HK-2 (cell line): ENCODE data around the gene TOR1AIP2.
"Not testable (repeated sequence)": the region's sequence is repeated elsewhere in the genome, so short reads cannot be mapped to it uniquely, and the experiment has no call there.

Source experiments
- DNase-seq: peaks from one replicate; pipeline ENCODE4 v3.0.0-alpha.2; 2018; ENCODE audit not compliant: unreplicated experiment

The TOR1AIP2 gene

DNA sequence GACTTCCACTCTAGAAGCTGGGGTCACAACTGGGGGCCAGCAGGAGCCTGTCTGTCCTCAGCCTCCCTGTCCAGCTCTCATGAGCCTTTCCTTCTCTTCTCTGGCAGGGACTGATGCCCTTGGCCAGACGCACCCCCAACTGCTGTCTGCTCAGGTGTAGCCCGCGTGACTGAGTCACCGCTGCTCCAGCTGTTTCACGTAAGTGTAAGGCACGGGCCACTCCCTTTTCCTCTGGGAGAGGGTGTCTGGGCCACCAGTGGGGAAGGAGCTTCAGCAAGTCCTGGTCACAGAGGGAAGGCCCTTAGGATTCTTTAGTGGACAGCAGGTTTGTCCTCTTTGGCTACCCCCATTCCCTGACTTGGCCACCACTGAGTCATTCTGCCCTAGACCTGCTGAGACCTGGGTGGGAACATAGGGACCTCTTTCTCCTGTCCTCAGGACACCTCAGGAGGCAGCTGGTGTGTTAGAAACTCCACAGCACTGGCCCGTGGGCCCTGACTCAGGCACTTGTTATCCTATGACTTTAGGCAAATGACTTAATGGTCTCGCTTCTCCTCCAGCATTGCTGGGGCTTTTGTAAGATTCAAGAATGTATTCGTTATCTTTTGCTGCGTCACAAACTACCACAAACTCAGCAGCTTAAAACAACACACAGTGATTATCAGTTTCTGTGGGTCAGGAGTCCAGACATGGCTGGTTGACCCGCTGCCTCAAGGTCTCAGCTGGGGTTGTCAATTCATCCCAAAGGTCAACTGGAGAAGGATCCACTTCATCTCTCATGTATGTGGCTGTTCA lies 69.7 kb downstream of the TOR1AIP2 start:
- DNase-seq, result no peak

DNA sequence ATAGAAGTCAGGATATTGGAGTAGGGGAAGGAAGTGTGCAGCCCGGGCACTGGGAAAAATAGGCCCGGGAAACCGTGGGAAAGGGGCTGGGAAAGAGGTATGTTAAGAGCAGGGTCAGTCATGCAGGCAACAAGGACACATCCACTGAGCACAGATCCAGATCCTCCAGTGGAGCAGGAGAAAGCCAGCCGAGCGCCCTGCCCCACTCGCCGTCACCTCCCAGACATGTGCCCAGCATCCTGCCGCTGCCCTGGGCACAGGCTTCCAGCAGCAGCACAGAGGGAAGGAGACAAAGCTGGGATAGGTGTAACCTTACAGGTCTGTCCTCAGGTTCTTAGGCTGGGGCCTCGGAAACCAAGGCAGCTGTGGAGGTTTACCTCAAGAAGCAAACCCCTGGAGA lies 70.3 kb downstream of the TOR1AIP2 start:
- no peak for DNase-seq

DNA sequence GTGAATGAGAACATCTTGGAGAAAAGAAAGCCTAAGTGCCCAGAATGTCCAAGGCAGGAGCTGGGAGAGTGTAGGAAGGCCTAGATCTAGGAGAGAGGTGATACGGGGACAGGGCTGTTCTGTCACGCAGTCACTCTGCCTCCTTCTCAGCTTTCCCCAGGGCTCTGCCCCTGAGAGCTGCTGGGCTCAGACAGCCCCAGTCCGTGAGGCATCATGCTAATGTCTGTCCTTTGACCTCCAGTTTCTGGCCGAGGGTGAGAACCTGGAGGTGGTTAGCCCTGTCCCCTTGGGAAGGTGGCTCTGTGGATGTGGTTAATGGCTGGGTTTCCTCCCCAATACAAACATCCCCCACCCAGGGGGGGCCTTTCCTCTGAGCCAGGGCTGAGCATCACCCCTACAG lies 71.3 kb downstream of the TOR1AIP2 start:
- DNase-seq, result no peak

DNA sequence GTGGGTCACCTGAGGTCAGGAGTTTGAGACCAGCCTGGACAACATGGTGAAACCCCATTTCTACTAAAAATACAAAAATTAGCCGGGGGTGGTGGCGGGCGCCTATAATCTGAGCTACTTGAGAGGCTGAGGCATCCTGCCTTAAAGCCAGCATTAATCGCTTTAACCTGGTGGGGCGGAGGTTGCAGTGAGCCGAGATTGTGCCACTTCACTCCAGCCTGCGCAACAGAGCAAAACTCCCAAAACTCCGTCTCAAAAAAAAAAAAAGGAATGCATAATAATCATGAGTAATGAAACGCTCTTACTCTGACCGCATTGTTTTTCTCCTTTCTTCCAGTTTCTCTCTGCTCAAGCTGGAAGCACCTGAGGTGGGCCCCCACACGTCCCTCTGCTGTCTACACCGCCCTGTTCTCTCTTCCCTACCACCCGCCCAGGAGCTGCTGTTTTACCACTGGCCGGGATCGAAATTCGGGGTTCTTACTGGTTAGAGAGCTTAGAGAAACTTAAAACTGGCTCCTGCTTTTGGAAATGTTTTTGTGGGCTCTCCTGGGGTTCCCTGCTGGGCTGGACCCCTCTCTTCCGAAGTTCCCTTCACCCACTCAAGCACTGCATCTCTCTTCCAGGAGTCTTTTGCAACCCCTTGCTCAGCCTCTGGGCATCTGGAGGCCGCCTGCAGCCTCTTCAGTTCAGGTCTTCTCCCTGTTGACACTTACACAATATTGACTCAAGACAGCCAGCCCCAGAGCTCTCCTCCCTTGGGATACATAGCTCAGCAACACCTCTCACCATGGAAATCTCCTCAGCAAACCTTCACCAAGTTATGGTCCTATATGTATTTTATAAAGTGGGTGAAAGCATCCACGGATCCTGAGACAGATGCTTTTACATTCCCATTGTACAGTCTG lies 72.1 kb downstream of the TOR1AIP2 start:
- no peak for DNase-seq

DNA sequence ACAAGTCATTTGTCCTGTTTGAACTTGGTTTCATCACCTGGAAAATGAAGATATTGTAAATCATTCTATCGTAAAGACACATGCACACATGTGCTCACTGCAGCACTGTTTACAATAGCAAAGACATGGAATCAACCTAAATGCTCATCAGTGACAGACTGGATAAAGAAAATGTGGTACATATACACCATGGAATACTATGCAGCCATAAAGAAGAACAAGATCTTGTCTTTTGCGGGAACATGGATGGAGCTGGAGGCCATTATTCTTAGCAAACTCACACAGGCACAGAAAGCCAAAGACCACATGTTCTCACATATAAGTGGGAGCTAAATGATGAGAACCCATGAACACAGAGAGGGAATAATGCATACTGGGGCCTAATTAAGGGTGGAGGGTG lies 73.2 kb downstream of the TOR1AIP2 start:
- not testable (repeated sequence) for DNase-seq

DNA sequence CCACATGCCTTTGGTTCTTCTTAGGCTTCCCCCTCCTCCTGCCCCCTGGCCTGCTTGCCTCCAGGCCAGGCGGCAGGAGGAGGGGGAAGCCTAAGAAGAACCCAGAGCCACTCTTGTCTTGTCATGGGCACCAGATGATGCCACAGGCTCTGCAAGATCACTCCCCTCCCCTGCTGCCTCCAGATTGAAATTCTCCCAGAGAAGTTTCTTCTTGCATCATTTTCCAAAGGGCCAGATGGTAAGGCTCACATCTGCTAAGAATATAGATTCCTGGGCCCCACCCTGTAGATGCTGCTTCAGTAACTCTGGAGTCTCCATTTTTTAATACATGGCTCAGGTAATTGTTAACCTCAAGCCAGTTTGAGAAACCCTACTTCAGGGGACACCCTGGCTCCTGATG lies 73.7 kb downstream of the TOR1AIP2 start:
- DNase-seq, result no peak

DNA sequence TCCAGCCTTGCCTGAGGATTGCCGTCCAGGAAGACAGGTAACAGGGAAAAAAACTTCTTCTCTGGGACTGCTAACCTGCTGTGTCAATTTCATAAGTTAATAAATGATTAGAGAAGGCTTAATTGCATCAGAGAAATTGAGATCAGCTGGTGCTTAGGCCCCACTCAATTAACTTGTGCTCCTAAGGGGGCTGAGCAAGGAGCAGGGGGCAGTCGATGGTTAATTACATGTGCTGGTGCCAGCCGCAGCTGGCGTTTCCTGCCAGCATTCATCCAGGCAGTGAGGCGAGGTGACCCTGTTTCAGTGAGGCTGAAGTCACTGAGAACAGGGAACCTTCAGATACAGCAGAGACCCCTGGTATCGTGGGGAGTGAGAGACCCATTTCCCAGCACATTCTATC lies 74.5 kb downstream of the TOR1AIP2 start:
- DNase-seq, result no peak

DNA sequence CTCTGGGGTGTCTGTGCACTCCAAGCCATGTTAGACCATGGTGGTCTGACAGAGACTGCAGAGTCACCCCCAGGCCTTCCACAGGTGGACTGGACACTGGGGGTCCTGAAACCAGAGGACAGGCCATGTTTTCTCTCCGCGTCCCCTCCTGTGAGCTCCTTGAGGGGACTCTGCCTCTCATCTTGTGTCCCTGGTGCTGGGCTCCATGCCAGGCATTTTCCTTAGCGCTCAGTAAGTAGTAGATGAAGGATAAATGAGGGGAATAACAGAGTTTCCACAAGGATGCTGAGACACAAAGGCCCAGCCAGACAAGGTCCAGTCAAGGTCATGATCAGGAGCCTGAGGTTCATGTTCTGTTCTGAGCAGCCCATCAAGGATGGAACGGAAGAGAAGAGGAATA lies 77.1 kb downstream of the TOR1AIP2 start:
- DNase-seq, result no peak

DNA sequence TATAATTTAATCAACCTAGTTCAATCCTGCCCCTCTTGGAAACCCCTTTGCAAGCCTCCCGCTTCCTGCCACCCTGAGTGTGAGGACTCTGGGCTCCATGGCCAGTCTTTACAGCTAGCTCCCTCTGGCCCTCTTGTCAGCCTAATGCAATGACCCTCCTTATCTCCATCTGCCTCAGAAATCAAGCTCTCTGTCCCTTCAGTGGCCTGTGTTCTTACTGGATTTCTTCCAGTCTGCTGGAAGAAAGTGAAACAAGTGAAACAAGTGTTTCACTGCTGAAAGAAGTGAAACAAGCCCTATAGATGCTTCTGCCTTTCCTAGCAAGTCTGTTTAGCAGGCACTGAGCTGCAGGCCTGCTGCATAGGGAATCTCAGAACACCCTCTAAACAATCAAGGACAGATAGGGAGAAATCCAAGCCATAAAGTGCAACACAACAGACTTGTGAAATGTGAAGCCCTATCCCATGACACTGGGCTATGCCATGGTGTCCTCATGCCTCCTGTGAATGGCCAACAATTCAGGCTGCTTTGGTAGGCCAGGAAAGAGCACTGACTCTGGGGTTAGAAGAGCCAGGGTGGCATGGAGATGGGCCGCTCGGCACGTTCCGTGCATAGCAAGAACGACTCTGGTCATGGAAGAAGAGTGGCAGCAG lies 78.6 kb downstream of the TOR1AIP2 start:
- DNase-seq, result no peak

DNA sequence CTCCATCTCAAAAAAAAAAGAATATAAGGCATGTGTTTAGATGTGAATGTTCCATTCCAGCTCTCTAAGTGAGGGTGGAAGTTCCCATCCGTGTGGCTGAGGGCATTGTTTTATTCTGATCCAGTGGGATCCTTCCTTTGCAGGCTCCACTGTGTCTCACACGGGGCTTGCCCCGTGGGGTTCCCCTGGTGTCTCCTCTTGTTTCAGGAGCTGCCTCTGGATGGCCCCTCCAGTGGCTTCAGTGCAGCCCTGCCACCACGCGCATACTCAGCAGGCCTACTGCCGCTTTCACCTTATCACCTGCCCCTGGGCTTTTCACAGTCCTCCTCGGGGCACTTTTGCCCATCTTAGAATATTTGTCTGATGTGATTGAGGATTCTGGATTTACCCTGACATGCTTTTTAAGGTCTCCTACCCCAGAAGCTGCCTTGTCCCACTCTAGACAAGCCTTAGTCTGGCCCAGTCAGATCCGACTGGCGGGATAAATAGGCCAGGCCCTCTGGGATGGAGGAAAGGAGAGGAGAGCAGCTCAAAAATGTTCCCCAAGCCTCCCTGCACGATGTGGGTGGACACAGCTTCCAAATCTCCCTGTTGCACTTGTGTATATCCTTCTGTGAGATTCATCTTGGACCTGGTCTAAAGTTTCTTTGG lies 79.3 kb downstream of the TOR1AIP2 start:
- DNase-seq, result no peak

DNA sequence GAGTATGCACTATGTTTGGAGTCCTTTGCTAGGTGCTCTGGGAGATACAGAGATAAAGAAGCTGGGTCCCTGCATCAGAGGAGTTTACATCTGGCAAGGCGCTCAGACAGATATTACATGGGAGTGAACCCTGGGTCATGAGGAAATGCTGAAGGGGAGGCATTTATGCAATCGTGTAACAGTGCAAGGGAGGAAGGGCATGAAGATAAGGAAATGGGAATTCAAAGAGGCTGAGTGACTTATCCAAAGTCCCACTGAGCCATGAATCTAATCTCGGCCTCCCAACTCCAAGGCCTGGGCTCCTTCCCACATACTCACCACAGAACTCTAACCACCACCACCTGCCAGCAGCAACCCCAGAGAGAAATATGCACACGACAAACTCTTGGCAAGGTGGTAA lies 82.9 kb downstream of the TOR1AIP2 start:
- DNase-seq, result no peak

DNA sequence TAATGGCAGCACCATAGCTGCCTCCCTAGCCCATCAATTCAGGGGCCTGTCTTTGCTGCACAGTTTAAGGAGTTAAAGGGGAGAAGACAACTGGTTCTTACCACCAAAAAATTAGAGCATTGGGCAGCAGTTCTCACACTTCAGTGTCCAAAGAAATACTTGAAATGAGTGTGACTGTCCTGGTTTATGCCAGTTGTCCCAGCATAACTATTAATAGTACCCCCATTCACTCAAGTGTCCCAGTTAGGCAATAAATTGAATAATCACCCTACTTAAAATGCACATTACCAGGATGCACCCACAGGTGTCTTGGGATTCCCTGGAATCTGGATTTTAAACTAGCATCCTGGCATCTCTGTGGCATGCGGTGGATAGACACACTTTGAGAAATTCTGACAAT lies 83.5 kb downstream of the TOR1AIP2 start:
- no peak for DNase-seq

DNA sequence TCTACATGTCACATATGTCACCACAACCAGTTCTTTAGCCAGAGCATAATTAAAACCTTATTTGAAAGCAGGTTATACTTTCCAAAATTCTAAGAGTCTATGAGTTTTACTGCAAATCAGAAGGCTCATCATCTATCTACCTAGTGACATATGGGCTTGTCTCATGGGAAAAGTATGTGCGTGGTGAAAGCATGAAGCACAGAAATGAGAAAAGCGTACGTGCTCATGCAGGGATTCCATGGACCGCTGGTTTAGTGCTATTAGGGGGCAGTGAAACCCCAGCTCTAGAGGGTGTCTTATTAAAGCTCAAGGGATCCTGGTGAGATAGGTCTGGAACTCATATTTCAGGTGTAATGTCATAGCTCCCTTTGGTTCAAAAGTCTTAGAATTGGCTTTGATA lies 84.3 kb downstream of the TOR1AIP2 start:
- no peak for DNase-seq
